Measurements from ENCODE around the gene CEP112.

CEP112 gene

DNA sequence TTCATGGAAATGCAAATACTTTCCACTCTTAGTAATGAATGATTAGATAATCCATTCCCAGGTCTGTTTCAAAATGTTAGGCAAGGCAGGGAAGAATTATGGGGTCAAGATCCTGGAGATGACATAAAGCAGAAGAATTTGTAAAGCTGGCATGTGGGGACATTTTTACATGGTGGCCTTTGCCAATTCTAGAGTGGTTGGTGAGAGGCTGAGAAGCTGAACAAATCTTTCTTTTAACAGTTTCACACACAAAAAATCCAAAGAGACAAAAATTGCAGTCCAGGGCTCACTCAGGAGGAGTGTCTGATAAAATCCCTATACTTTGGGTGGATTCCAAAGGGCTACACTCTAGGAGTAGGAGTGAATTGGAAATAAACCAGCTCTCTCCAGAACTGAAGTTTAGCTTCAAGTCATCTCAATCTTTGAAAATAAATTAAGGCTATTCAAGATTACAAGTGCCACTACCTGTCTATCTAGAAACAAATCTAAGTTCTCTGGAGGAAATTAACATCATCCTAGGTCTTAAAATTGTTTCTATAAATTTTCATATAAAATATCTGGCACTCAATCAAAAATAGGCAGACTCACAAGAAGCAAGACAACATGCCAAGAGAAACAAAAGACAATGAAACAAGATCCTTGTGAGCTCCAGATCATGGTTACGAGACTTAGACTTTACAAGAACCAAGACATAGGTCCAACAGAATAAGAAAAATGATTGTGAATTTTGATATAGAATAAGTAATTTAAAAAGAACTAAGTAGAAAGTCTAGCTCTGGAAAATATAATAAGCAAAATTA lies 517.5 kb downstream of the CEP112 start:
- TF ChIP-seq ZC3H10 (CRISPR knock-in tag; IDR thresholded peaks at IDR 0.05) (no peak), ZFP30 (CRISPR knock-in tag; IDR thresholded peaks at IDR 0.05) (0 out of 2 replicates have a peak, but pooled peaks have one; percentile 51)
- ATAC-seq: no peak

DNA sequence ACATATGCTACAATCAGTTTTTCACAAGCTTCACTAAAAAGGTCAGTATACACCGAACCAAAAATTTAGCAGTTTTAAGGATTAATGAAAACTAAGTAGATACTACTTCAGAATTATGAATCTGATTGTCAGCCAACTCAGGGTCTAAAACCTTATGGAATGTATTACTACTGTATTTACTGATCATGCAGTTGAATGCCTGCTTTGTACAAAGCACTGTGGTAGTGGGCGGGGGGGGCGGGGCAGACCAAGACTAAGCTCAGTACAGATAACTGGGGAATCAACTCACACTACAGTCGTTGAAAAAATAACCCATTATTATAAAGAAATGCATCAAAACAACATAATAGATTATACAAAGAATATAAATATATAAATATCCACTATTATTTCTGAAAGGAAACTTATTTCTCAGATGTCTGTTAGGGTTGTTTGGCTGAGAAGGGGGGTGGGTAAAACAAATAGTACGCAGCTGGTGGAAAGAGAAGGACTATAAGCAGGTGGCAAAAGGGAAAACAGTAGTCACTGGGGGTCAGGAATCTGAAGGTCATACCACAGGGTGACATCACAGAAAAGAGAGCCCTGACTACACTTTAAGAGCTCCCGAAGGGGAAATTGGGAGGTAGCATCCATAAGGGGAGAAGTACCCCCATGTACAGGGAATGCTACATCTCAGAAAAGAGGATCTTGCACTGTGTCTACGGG lies 521.1 kb downstream of the CEP112 start:
- no peak for ATAC-seq

GRCh38 chr17:65668211-65668610 lies 523.7 kb downstream of the CEP112 start:
- no peak for ATAC-seq
- TF ChIP-seq SNAI2 (CRISPR knock-in tag; IDR thresholded peaks at IDR 0.05) (no peak), ISL1 (CRISPR knock-in tag; IDR thresholded peaks at IDR 0.05) (no peak), ARNTL (CRISPR knock-in tag; IDR thresholded peaks at IDR 0.05; ENCODE audit: borderline replicate concordance, low read depth) (no peak), OSR1 (CRISPR knock-in tag; IDR thresholded peaks at IDR 0.05) (no peak), CSDC2 (CRISPR knock-in tag; IDR thresholded peaks at IDR 0.05) (no peak), ZC3H10 (CRISPR knock-in tag; IDR thresholded peaks at IDR 0.05) (no peak), ESRRG (CRISPR knock-in tag; IDR thresholded peaks at IDR 0.05) (no peak), PPARA (CRISPR knock-in tag; IDR thresholded peaks at IDR 0.05; ENCODE audit: borderline replicate concordance) (no peak), ZNF8 (CRISPR knock-in tag; IDR thresholded peaks at IDR 0.05) (no peak), TCF4 (CRISPR knock-in tag; IDR thresholded peaks at IDR 0.05; ENCODE audit: borderline replicate concordance) (no peak)
- TF ChIP-seq, protein P1, sequence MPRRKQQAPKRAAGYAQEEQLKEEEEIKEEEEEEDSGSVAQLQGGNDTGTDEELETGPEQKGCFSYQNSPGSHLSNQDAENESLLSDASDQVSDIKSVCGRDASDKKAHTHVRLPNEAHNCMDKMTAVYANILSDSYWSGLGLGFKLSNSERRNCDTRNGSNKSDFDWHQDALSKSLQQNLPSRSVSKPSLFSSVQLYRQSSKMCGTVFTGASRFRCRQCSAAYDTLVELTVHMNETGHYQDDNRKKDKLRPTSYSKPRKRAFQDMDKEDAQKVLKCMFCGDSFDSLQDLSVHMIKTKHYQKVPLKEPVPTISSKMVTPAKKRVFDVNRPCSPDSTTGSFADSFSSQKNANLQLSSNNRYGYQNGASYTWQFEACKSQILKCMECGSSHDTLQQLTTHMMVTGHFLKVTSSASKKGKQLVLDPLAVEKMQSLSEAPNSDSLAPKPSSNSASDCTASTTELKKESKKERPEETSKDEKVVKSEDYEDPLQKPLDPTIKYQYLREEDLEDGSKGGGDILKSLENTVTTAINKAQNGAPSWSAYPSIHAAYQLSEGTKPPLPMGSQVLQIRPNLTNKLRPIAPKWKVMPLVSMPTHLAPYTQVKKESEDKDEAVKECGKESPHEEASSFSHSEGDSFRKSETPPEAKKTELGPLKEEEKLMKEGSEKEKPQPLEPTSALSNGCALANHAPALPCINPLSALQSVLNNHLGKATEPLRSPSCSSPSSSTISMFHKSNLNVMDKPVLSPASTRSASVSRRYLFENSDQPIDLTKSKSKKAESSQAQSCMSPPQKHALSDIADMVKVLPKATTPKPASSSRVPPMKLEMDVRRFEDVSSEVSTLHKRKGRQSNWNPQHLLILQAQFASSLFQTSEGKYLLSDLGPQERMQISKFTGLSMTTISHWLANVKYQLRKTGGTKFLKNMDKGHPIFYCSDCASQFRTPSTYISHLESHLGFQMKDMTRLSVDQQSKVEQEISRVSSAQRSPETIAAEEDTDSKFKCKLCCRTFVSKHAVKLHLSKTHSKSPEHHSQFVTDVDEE (CRISPR knock-in tag; IDR thresholded peaks at IDR 0.05): no peak

More for the DNA sequence above, 521.1 kb downstream of the CEP112 start:
- TF ChIP-seq OSR1 (CRISPR knock-in tag; IDR thresholded peaks at IDR 0.05): no peak
- TF ChIP-seq CSDC2 (CRISPR knock-in tag; IDR thresholded peaks at IDR 0.05): no peak
- TF ChIP-seq SNAI2 (CRISPR knock-in tag; IDR thresholded peaks at IDR 0.05): no peak
- no peak for TF ChIP-seq ZNF70 (CRISPR knock-in tag; IDR thresholded peaks at IDR 0.05)

DNA sequence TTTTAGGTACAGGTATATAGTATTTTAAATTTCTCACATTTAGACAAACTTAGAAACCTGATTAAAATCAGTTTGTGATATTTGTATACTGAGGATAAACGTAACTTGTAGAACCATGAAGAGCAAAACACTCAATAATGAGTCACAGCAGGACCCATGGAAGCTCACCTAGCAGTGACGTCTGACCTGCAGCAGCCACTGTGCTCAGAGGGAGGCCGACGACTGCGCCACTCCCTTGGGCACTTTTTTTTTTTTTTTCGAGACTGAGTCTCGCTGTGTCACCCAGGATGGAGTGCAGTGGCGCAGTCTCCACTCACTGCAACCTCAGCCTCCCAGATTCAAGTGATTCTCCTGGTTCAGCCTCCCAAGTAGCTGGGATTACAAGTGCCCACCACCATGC lies 524.3 kb downstream of the CEP112 start:
- no peak for ATAC-seq
- TF ChIP-seq PPARA (CRISPR knock-in tag; IDR thresholded peaks at IDR 0.05; ENCODE audit: borderline replicate concordance) (no peak), ZNF565 (CRISPR knock-in tag; conservative IDR thresholded peaks at IDR 0.05; ENCODE audit: low read depth) (no peak), OSR1 (CRISPR knock-in tag; IDR thresholded peaks at IDR 0.05) (no peak), SNAI2 (CRISPR knock-in tag; IDR thresholded peaks at IDR 0.05) (no peak), ARNTL (CRISPR knock-in tag; IDR thresholded peaks at IDR 0.05; ENCODE audit: borderline replicate concordance, low read depth) (no peak), CSDC2 (CRISPR knock-in tag; IDR thresholded peaks at IDR 0.05) (no peak), ISL1 (CRISPR knock-in tag; IDR thresholded peaks at IDR 0.05) (no peak), CSRNP3 (CRISPR knock-in tag; IDR thresholded peaks at IDR 0.05) (no peak), BACH2 (CRISPR knock-in tag; IDR thresholded peaks at IDR 0.05; ENCODE audit: borderline replicate concordance) (no peak), PATZ1 (CRISPR knock-in tag; IDR thresholded peaks at IDR 0.05; ENCODE audit: borderline replicate concordance) (no peak)
- TF ChIP-seq, protein P2, sequence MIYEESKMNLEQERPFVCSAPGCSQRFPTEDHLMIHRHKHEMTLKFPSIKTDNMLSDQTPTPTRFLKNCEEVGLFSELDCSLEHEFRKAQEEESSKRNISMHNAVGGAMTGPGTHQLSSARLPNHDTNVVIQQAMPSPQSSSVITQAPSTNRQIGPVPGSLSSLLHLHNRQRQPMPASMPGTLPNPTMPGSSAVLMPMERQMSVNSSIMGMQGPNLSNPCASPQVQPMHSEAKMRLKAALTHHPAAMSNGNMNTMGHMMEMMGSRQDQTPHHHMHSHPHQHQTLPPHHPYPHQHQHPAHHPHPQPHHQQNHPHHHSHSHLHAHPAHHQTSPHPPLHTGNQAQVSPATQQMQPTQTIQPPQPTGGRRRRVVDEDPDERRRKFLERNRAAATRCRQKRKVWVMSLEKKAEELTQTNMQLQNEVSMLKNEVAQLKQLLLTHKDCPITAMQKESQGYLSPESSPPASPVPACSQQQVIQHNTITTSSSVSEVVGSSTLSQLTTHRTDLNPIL (CRISPR knock-in tag; IDR thresholded peaks at IDR 0.05; ENCODE audit: low read depth): no peak
- TF ChIP-seq, protein P1 (CRISPR knock-in tag; IDR thresholded peaks at IDR 0.05): no peak
